ENCODE data around the gene ZFAND4. TPM values are rescaled to one million over a fixed set of nuclear protein-coding genes. Genes with fewer than 3 reads are reported as not detected.

Gene ZFAND4
- total RNA-seq, 4 donors from 2014 or later, result 22.2 to 27.8 (median 23.0) TPM

DNA sequence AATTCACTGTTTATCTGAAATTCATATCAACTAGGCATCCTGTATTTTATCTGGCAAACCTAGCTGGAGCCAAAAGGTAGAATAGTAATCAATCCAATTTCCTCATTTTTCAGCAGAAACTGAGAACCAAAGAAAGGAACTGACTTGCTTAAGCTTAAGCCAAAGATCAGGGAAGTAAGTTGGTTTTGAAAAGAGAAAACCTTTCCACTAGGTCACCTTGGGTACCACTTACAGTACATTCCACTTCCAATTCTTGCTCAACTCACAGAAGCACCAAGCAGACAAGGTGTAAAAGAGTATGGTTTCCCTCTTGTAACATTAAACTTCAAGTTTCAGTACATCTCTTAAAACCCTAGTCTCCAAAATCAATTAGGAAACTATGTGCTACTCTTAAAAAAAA, 79.6 kb downstream of the ZFAND4 start:
- no peak for TF ChIP-seq CTCF (IDR thresholded peaks at IDR 0.05)
- TF ChIP-seq POLR2A (IDR thresholded peaks at IDR 0.05), result no peak
- H3K4me3 ChIP-seq (ENCODE audit: low read depth, poor library complexity, severe bottlenecking), result no peak overlapping the region
- intact Hi-C loops (cut with DNase I; ENCODE audit: low total_unique reads), result no loop called here
- DNase-seq (ENCODE audit: low spot score in 2 of 2), result no peak

- intact Hi-C loops (cut with DNase I; ENCODE audit: low total_unique reads), result no loop called here
- DNase-seq (ENCODE audit: low spot score in 2 of 2), result no peak
- no peak overlapping the region for H3K4me3 ChIP-seq (ENCODE audit: low read depth, poor library complexity, severe bottlenecking)
- 49 to 58% methylated on average over 4 of the region's 4 CpGs for WGBS, 2 donors
- TF ChIP-seq POLR2A (IDR thresholded peaks at IDR 0.05) (no peak), CTCF (IDR thresholded peaks at IDR 0.05) (no peak)
Observed at GRCh38 chr10:45592432-45592831, 80.1 kb downstream of the ZFAND4 start.

DNA sequence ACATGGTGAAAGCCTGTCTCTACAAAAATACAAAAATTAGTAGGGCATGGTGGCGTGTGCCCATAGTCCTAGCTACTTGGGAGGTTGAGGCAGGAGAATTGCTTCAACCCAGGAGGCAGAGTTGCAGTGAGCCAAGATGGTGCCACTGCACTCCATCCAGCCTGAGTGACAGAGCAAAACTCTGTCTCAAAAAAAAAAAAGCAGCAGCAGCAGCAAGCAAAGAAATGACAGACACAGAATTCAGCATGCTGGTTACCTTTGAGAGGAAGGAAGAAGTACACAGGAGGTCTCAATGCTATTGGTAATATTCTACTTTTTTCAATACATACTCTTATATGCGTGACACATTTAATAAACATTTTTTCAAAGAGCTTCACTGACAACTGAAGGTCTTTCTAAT, 81.3 kb downstream of the ZFAND4 start:
- DNase-seq (ENCODE audit: low spot score in 2 of 2), result no peak
- intact Hi-C loops (cut with DNase I; ENCODE audit: low total_unique reads), result no loop called here
- 87 to 94% methylated on average over 2 of the region's 2 CpGs for WGBS, 2 donors
- H3K4me3 ChIP-seq (ENCODE audit: low read depth, poor library complexity, severe bottlenecking), result no peak overlapping the region
- TF ChIP-seq CTCF (IDR thresholded peaks at IDR 0.05) (no peak), POLR2A (IDR thresholded peaks at IDR 0.05) (no peak)

DNA sequence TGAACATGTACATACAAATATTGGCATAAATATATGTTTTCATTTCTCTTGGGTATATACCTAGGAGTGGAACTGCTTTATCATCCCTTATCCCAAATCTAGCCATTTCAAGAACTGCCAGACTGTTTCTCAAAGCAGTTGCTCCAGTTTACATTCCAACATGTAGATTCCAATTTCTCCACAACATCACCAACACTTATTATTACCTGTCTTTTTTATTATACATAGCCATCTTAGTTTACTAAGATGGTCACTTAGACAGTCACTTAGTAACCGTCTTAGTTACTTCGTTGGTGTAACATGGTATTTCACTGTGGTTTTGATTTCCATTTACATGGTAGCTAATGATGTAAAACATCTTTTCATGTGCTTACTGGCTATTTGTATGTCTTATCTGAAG, 82.7 kb downstream of the ZFAND4 start:
- intact Hi-C loops (cut with DNase I; ENCODE audit: low total_unique reads), result no loop called here
- WGBS, 2 donors, result 98 to 100% methylated on average over 2 of the region's 2 CpGs
- TF ChIP-seq CTCF (IDR thresholded peaks at IDR 0.05) (no peak), POLR2A (IDR thresholded peaks at IDR 0.05) (no peak)
- DNase-seq (ENCODE audit: low spot score in 2 of 2), result no peak
- no peak overlapping the region for H3K4me3 ChIP-seq (ENCODE audit: low read depth, poor library complexity, severe bottlenecking)

GRCh38 chr10:45589009-45589408, 83.6 kb downstream of the ZFAND4 start:
- no peak for DNase-seq (ENCODE audit: low spot score in 2 of 2)
- no peak overlapping the region for H3K4me3 ChIP-seq (ENCODE audit: low read depth, poor library complexity, severe bottlenecking)
- TF ChIP-seq POLR2A (IDR thresholded peaks at IDR 0.05) (no peak), CTCF (IDR thresholded peaks at IDR 0.05) (no peak)
- intact Hi-C loops (cut with DNase I; ENCODE audit: low total_unique reads), result no loop called here

GRCh38 chr10:45586028-45586824, 86.3 kb downstream of the ZFAND4 start:
- H3K4me3 ChIP-seq (ENCODE audit: low read depth, poor library complexity, severe bottlenecking), result no peak overlapping the region
- intact Hi-C loops (cut with DNase I; ENCODE audit: low total_unique reads), result no loop called here
- 95 to 99% methylated on average over 3 of the region's 3 CpGs for WGBS, 2 donors
- TF ChIP-seq POLR2A (IDR thresholded peaks at IDR 0.05) (no peak), CTCF (IDR thresholded peaks at IDR 0.05) (no peak)
- no peak for DNase-seq (ENCODE audit: low spot score in 2 of 2)
